Parathyroid adenoma (tissue), 2 donors: ENCODE results near the gene CENPA.

Experiments
- H2AFZ ChIP-seq: fragments of 300-600 bp; sonication (generic); one replicate; pipeline ENCODE4 v1.7.0; 2017; ENCODE audit warnings: antibody characterized with exemption, mild to moderate bottlenecking
- H3K27ac ChIP-seq: fragments of 300-600 bp; sonication (generic); one replicate; pipeline ENCODE4 v1.7.0; 2017
- H3K27me3 ChIP-seq: fragments of 300-600 bp; sonication (generic); one replicate; pipeline ENCODE4 v1.7.0; 2017; ENCODE audit warnings: low read length; ENCODE audit not compliant: control insufficient read depth, insufficient read depth
- H3K36me3 ChIP-seq: fragments of 300-600 bp; sonication (generic); one replicate; pipeline ENCODE4 v1.7.0; 2017; ENCODE audit warnings: low read length; ENCODE audit not compliant: control insufficient read depth, insufficient read depth
- H3K4me1 ChIP-seq: fragments of 300-600 bp; sonication (generic); one replicate; pipeline ENCODE4 v1.7.0; 2017; ENCODE audit warnings: control low read depth
- H3K4me2 ChIP-seq: fragments of 300-600 bp; sonication (generic); one replicate; pipeline ENCODE4 v1.7.0; 2017; ENCODE audit warnings: low read length
- H3K4me3 ChIP-seq: fragments of 300-600 bp; sonication (generic); one replicate; pipeline ENCODE4 v1.7.0; 2017; ENCODE audit warnings: low read depth, low read length
- H3K79me2 ChIP-seq: fragments of 300-600 bp; sonication (generic); one replicate; pipeline ENCODE4 v1.7.0; 2017; ENCODE audit warnings: control low read depth
- H3K9ac ChIP-seq: fragments of 300-600 bp; sonication (generic); one replicate; pipeline ENCODE4 v1.7.0; 2017; ENCODE audit warnings: mild to moderate bottlenecking
- H3K9me3 ChIP-seq: fragments of 300-600 bp; sonication (generic); one replicate; pipeline ENCODE4 v1.7.0; 2017; ENCODE audit warnings: low read length; ENCODE audit not compliant: control insufficient read depth
- TF ChIP-seq, protein P1 (sequence below): fragments of 300-600 bp; sonication (generic); IDR thresholded peaks from one replicate; pipeline ENCODE4 v1.7.0; 2017; ENCODE audit warnings: antibody characterized with exemption, mild to moderate bottlenecking
- donor health status: primary hyperparathyroidism.

The CENPA gene

GRCh38 chr2:26782876-26783704, 2.8 kb upstream of the CENPA start:
- no peak overlapping the region for H3K4me3 ChIP-seq
- TF ChIP-seq, protein P1, sequence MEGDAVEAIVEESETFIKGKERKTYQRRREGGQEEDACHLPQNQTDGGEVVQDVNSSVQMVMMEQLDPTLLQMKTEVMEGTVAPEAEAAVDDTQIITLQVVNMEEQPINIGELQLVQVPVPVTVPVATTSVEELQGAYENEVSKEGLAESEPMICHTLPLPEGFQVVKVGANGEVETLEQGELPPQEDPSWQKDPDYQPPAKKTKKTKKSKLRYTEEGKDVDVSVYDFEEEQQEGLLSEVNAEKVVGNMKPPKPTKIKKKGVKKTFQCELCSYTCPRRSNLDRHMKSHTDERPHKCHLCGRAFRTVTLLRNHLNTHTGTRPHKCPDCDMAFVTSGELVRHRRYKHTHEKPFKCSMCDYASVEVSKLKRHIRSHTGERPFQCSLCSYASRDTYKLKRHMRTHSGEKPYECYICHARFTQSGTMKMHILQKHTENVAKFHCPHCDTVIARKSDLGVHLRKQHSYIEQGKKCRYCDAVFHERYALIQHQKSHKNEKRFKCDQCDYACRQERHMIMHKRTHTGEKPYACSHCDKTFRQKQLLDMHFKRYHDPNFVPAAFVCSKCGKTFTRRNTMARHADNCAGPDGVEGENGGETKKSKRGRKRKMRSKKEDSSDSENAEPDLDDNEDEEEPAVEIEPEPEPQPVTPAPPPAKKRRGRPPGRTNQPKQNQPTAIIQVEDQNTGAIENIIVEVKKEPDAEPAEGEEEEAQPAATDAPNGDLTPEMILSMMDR = no peak
- H3K9ac ChIP-seq = no peak overlapping the region
- no peak overlapping the region for H2AFZ ChIP-seq
- H3K4me1 ChIP-seq = peaks cover 5% of the 10 kb centered on the region
- no peaks in the 10 kb centered on the region for H3K36me3 ChIP-seq
- no peaks in the 10 kb centered on the region for H3K9me3 ChIP-seq
- no peak overlapping the region for H3K4me2 ChIP-seq
- no peaks in the 10 kb centered on the region for H3K27me3 ChIP-seq
- no peaks in the 10 kb centered on the region for H3K79me2 ChIP-seq
- no peak overlapping the region for H3K27ac ChIP-seq

DNA sequence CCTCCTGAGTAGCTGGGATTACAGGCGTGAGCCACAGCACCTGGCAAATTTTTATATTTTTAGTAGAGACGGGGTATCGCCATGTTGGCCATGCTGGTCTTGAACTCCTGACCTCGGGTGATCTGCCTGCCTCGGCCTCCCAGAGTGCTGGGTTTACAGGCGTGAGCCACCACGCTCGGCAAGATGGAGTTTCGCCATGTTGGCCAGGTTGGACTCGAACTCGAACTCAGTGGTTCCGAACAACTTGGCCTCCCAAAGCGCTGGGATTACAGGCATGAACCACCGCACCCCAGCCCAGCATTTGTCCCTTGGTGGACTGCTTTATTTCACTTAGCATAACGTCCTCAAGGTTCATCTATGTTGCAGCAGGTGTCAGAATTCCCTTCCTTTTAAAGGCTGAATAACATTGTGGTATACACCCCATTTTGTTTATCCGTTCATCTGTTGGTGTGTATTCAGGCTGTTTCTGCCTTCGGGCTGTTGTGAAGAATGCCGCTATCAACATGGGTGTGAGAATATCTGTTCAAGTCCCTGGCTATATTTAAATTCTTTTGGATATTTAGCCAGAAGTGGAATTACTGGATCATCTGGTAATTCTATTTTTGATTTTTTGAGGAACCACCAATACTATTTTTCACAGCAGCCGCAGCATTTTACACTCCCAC, 1.2 kb upstream of the CENPA start:
- Histone ChIP-seq H3K27me3 (no peaks in the 10 kb centered on the region), H3K79me2 (no peaks in the 10 kb centered on the region), H3K9ac (no peak overlapping the region), H3K9me3 (no peaks in the 10 kb centered on the region), H3K4me1 (peaks cover 5% of the 10 kb centered on the region), H3K4me2 (peak overlapping the region; percentile 73), H3K27ac (no peak overlapping the region), H3K36me3 (no peaks in the 10 kb centered on the region), H2AFZ (peak overlapping the region; percentile 93), H3K4me3 (peak overlapping the region; percentile 64)
- TF ChIP-seq, protein P1 = no peak

DNA sequence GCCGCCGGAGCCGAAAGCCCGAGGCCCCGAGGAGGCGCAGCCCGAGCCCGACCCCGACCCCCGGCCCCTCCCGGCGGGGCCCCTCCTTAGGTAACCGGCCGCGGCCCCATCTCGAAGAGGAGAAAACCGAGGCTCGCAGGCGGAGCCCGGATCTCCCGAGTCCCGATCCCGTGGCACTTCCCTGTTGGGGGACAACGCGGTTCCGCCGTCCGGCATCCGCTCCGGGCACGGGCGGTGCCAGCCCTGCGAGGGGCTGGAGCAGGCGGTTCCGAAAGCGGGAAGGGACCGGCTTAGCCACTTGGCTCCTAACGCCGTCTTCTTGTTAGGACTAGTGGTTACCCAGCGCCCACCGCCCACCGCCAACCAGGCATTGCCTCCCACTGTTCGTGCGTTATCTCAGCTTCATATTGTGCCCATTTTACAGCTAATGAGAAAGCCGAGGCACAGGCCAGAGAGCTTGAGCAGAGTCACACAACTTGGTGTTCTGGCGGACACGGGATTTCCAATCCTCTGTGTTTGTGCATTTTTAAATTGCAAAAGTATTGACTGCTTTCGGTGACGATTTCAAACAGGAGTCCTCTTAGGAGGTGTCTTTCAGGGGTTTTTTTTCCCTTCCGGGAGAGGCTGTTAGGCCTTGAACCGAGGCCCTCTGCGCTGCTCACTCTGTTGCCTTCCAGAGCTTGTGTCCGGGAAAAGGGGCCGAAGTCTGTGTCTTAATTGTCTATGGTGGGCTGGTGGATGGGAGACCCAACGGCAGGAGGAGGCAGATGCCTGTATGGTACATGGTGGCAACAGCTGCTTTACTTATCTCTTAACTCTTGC, 562 bp downstream of the CENPA start:
- peak overlapping the region; percentile 64 for H3K4me3 ChIP-seq
- TF ChIP-seq, protein P1 = no peak
- H3K27ac ChIP-seq = no peak overlapping the region
- no peaks in the 10 kb centered on the region for H3K27me3 ChIP-seq
- peaks cover 5% of the 10 kb centered on the region for H3K4me1 ChIP-seq
- peak overlapping the region; percentile 80 for H3K4me2 ChIP-seq
- no peaks in the 10 kb centered on the region for H3K79me2 ChIP-seq
- H2AFZ ChIP-seq = peak overlapping the region; percentile 82
- H3K9ac ChIP-seq = no peak overlapping the region
- no peaks in the 10 kb centered on the region for H3K36me3 ChIP-seq
- no peaks in the 10 kb centered on the region for H3K9me3 ChIP-seq

GRCh38 chr2:26792720-26793119, 6.9 kb downstream of the CENPA start:
- Histone ChIP-seq H3K4me2 (no peak overlapping the region), H3K27ac (no peak overlapping the region), H2AFZ (no peak overlapping the region), H3K4me3 (no peak overlapping the region), H3K9me3 (no peaks in the 10 kb centered on the region), H3K79me2 (no peaks in the 10 kb centered on the region), H3K27me3 (no peaks in the 10 kb centered on the region), H3K36me3 (no peaks in the 10 kb centered on the region), H3K9ac (no peak overlapping the region), H3K4me1 (no peaks in the 10 kb centered on the region)
- TF ChIP-seq, protein P1 = no peak
